Measurements from ENCODE around the gene TIGD7.

TIGD7 gene

GRCh38 chr16:3305109-3306068 lies at the start of gene TIGD7, which contains the start of gene ZNF75A:
Gene TIGD7 (minus strand): TSS chr16:3305430. CDS start chr16:3300614, 4,816 bp downstream.
Gene ZNF75A (plus strand): TSS chr16:3305497. CDS start chr16:3308429, 2,932 bp downstream.
- DNase-seq: no peak

- no peak for DNase-seq
Measured at GRCh38 chr16:3349175-3349574, 43.9 kb upstream of the TIGD7 start.

GRCh38 chr16:3348547-3349167 lies 43.4 kb upstream of the TIGD7 start:
- no peak for DNase-seq

GRCh38 chr16:3347586-3347985 lies 42.4 kb upstream of the TIGD7 start:
- DNase-seq: no peak

GRCh38 chr16:3346041-3346440 lies 40.8 kb upstream of the TIGD7 start:
- DNase-seq: no peak

GRCh38 chr16:3328643-3329042 lies 23.4 kb upstream of the TIGD7 start:
- no peak for DNase-seq

- DNase-seq: no peak
Measured at GRCh38 chr16:3328104-3328503, 22.9 kb upstream of the TIGD7 start.

- DNase-seq: no peak
Measured at GRCh38 chr16:3327514-3327913, 22.3 kb upstream of the TIGD7 start.

GRCh38 chr16:3321816-3322215 lies 16.6 kb upstream of the TIGD7 start:
- no peak for DNase-seq

- no peak for DNase-seq
Measured at GRCh38 chr16:3317315-3317999, 12.2 kb upstream of the TIGD7 start.

GRCh38 chr16:3311496-3311895 lies 6.3 kb upstream of the TIGD7 start:
- DNase-seq: no peak

- DNase-seq: no peak
Measured at GRCh38 chr16:3306078-3306477, 848 bp upstream of the TIGD7 start.

- DNase-seq: no peak
Measured at GRCh38 chr16:3304370-3304769, 860 bp downstream of the TIGD7 start.

GRCh38 chr16:3295783-3296182 lies 9.4 kb downstream of the TIGD7 start:
- DNase-seq: no peak

- DNase-seq: no peak
Measured at GRCh38 chr16:3295209-3295608, 10.0 kb downstream of the TIGD7 start.

- DNase-seq: no peak
Measured at GRCh38 chr16:3292604-3293003, 12.6 kb downstream of the TIGD7 start.

- no peak for DNase-seq
Measured at GRCh38 chr16:3289998-3290673, 15.1 kb downstream of the TIGD7 start.

- no peak for DNase-seq
Measured at GRCh38 chr16:3285131-3285530, 20.1 kb downstream of the TIGD7 start.

- no peak for DNase-seq
Measured at GRCh38 chr16:3283543-3284447, 21.4 kb downstream of the TIGD7 start.

GRCh38 chr16:3282730-3283542 lies 22.3 kb downstream of the TIGD7 start, which contains the start of gene ZNF263:
Gene ZNF263 (plus strand): TSS chr16:3283491. CDS start chr16:3283819, 328 bp downstream.
- DNase-seq: no peak
